Colon (tissue), 2 donors: ENCODE measurements around the gene LCE3C.
"Not testable (repeated sequence)": the region's sequence is repeated elsewhere in the genome, so short reads cannot be mapped to it uniquely, and the experiment has no call there.

Experiments
- FAIRE-seq: peaks from 2 replicates; lab custom pipeline; 2012; peaks lifted over from hg19 to GRCh38; lab: Jason Lieb, UNC
- donor health status: control.
- donor health status: control.

LCE3C gene

GRCh38 chr1:152599934-152600333 is at the start of gene LCE3C:
Gene LCE3C (plus strand): TSS chr1:152600234. CDS start chr1:152600732, 498 bp downstream.
- no peak for FAIRE-seq

- FAIRE-seq: no peak
Measured at GRCh38 chr1:152565115-152565514, 34.9 kb upstream of the LCE3C start.

GRCh38 chr1:152565535-152566215 is 34.4 kb upstream of the LCE3C start:
- no peak for FAIRE-seq

GRCh38 chr1:152566681-152567080 is 33.4 kb upstream of the LCE3C start, which contains the start of gene LCE3E:
Gene LCE3E (minus strand): TSS chr1:152566780. CDS start chr1:152566208, 572 bp downstream.
- no peak for FAIRE-seq

- no peak for FAIRE-seq
Measured at GRCh38 chr1:152577168-152577567, 22.9 kb upstream of the LCE3C start.

- not testable (repeated sequence) for FAIRE-seq
Measured at GRCh38 chr1:152579526-152579925, 20.5 kb upstream of the LCE3C start.

- FAIRE-seq: no peak
Measured at GRCh38 chr1:152580433-152580832, 19.6 kb upstream of the LCE3C start, which contains the start of gene LCE3D. Gene LCE3D (minus strand): TSS chr1:152580516. CDS start chr1:152579936, 580 bp downstream.

GRCh38 chr1:152582647-152583046 is 17.4 kb upstream of the LCE3C start:
- no peak for FAIRE-seq

- no peak for FAIRE-seq
Measured at GRCh38 chr1:152585586-152585985, 14.4 kb upstream of the LCE3C start.

GRCh38 chr1:152596986-152597385 is 3.0 kb upstream of the LCE3C start:
- no peak for FAIRE-seq

- no peak for FAIRE-seq
Measured at GRCh38 chr1:152613511-152613910, 13.5 kb downstream of the LCE3C start, which contains the start of gene LCE3B. Gene LCE3B (plus strand): TSS chr1:152613811. CDS start chr1:152613811, 0 bp downstream.

GRCh38 chr1:152621993-152622392 is 22.0 kb downstream of the LCE3C start:
- no peak for FAIRE-seq

- no peak for FAIRE-seq
Measured at GRCh38 chr1:152622803-152623202, 22.8 kb downstream of the LCE3C start, which contains the start of gene LCE3A. Gene LCE3A (minus strand): TSS chr1:152623103. CDS start chr1:152623103, 0 bp downstream.

GRCh38 chr1:152623203-152623844 is 23.3 kb downstream of the LCE3C start:
- FAIRE-seq: no peak

GRCh38 chr1:152626744-152627143 is 26.7 kb downstream of the LCE3C start:
- FAIRE-seq: no peak

- FAIRE-seq: no peak
Measured at GRCh38 chr1:152630596-152630995, 30.6 kb downstream of the LCE3C start.

GRCh38 chr1:152640351-152640750 is 40.3 kb downstream of the LCE3C start:
- no peak for FAIRE-seq

- FAIRE-seq: no peak
Measured at GRCh38 chr1:152643945-152644344, 43.9 kb downstream of the LCE3C start.

GRCh38 chr1:152645146-152645545 is 45.1 kb downstream of the LCE3C start:
- FAIRE-seq: no peak

- no peak for FAIRE-seq
Measured at GRCh38 chr1:152646656-152647055, 46.6 kb downstream of the LCE3C start.
